ENCODE results near the gene ZNF496. TPM values are rescaled to one million over a fixed set of nuclear protein-coding genes. Genes with fewer than 3 reads are reported as not detected.
A peak's percentile ranks its signal among the peaks of the same experiment; 100 is the strongest.

Gene ZNF496
- total and polyA plus RNA-seq, 2 of the 13 experiments (the other 11 are each of a cell fraction or from before 2014, with no cell fraction given): 14.8 to 18.6 TPM

DNA sequence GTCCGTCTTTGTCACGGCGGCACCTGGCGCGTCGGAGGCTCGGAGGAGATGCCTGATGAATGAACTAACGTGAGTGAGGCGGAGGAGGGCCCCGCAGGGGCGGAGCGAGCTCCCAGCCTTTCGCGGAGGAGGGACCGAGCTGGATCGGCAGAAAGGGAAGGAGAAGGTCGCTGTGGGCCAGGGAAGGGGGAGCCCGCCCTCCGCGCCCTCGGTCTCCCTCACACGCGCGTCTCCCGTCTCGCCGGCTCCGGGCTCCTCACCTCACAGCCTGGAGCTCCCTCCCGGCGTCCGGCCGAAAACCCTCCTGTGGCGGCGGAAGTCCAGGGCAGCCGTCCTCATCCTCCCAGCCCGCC, 519 bp downstream of the ZNF496 start (continued):
- TF ChIP-seq, protein P1, sequence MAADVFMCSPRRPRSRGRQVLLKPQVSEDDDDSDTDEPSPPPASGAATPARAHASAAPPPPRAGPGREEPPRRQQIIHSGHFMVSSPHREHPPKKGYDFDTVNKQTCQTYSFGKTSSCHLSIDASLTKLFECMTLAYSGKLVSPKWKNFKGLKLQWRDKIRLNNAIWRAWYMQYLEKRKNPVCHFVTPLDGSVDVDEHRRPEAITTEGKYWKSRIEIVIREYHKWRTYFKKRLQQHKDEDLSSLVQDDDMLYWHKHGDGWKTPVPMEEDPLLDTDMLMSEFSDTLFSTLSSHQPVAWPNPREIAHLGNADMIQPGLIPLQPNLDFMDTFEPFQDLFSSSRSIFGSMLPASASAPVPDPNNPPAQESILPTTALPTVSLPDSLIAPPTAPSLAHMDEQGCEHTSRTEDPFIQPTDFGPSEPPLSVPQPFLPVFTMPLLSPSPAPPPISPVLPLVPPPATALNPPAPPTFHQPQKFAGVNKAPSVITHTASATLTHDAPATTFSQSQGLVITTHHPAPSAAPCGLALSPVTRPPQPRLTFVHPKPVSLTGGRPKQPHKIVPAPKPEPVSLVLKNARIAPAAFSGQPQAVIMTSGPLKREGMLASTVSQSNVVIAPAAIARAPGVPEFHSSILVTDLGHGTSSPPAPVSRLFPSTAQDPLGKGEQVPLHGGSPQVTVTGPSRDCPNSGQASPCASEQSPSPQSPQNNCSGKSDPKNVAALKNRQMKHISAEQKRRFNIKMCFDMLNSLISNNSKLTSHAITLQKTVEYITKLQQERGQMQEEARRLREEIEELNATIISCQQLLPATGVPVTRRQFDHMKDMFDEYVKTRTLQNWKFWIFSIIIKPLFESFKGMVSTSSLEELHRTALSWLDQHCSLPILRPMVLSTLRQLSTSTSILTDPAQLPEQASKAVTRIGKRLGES (CRISPR knock-in tag; IDR thresholded peaks at IDR 0.05; ENCODE audit: borderline replicate concordance): no peak
- TF ChIP-seq RBM39 (IDR thresholded peaks at IDR 0.05; ENCODE audit: low read depth, low read length, poor library complexity, severe bottlenecking) (no peak), DNMT1 (CRISPR knock-in tag; IDR thresholded peaks at IDR 0.05) (no peak), ZNF672 (CRISPR knock-in tag; IDR thresholded peaks at IDR 0.05) (no peak), NR2F2 (IDR thresholded peaks at IDR 0.05; ENCODE audit: borderline replicate concordance, low read depth) (no peak), FOXA1 (IDR thresholded peaks at IDR 0.05) (no peak), FOXA1 (CRISPR knock-in tag; IDR thresholded peaks at IDR 0.05) (no peak), JUNB (CRISPR knock-in tag; IDR thresholded peaks at IDR 0.05; ENCODE audit: borderline replicate concordance) (no peak), ZFP36L2 (CRISPR knock-in tag; IDR thresholded peaks at IDR 0.05) (no peak), ZNF501 (CRISPR knock-in tag; IDR thresholded peaks at IDR 0.05) (no peak; the same call in 1 of the 2 replicates), NRL (CRISPR knock-in tag; IDR thresholded peaks at IDR 0.05; ENCODE audit: borderline replicate concordance) (no peak), NAIF1 (CRISPR knock-in tag; IDR thresholded peaks at IDR 0.05; ENCODE audit: borderline replicate concordance) (no peak), ZNF775 (CRISPR knock-in tag; IDR thresholded peaks at IDR 0.05; ENCODE audit: borderline replicate concordance) (no peak), ZNF614 (CRISPR knock-in tag; IDR thresholded peaks at IDR 0.05; ENCODE audit: borderline replicate concordance) (0 out of 2 replicates have a peak, but pooled peaks have one; percentile 18), NFKB2 (CRISPR knock-in tag; IDR thresholded peaks at IDR 0.05; ENCODE audit: borderline replicate concordance) (peak; percentile 23; the same call in 1 of the 2 replicates), SRSF4 (IDR thresholded peaks at IDR 0.05; ENCODE audit: low read depth, low read length, poor library complexity, severe bottlenecking) (no peak)
- TF ChIP-seq, protein P2, sequence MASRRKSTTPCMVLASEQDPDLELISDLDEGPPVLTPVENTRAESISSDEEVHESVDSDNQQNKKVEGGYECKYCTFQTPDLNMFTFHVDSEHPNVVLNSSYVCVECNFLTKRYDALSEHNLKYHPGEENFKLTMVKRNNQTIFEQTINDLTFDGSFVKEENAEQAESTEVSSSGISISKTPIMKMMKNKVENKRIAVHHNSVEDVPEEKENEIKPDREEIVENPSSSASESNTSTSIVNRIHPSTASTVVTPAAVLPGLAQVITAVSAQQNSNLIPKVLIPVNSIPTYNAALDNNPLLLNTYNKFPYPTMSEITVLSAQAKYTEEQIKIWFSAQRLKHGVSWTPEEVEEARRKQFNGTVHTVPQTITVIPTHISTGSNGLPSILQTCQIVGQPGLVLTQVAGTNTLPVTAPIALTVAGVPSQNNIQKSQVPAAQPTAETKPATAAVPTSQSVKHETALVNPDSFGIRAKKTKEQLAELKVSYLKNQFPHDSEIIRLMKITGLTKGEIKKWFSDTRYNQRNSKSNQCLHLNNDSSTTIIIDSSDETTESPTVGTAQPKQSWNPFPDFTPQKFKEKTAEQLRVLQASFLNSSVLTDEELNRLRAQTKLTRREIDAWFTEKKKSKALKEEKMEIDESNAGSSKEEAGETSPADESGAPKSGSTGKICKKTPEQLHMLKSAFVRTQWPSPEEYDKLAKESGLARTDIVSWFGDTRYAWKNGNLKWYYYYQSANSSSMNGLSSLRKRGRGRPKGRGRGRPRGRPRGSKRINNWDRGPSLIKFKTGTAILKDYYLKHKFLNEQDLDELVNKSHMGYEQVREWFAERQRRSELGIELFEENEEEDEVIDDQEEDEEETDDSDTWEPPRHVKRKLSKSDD (CRISPR knock-in tag; IDR thresholded peaks at IDR 0.05; ENCODE audit: low read depth): no peak
- TF ChIP-seq, protein P3, sequence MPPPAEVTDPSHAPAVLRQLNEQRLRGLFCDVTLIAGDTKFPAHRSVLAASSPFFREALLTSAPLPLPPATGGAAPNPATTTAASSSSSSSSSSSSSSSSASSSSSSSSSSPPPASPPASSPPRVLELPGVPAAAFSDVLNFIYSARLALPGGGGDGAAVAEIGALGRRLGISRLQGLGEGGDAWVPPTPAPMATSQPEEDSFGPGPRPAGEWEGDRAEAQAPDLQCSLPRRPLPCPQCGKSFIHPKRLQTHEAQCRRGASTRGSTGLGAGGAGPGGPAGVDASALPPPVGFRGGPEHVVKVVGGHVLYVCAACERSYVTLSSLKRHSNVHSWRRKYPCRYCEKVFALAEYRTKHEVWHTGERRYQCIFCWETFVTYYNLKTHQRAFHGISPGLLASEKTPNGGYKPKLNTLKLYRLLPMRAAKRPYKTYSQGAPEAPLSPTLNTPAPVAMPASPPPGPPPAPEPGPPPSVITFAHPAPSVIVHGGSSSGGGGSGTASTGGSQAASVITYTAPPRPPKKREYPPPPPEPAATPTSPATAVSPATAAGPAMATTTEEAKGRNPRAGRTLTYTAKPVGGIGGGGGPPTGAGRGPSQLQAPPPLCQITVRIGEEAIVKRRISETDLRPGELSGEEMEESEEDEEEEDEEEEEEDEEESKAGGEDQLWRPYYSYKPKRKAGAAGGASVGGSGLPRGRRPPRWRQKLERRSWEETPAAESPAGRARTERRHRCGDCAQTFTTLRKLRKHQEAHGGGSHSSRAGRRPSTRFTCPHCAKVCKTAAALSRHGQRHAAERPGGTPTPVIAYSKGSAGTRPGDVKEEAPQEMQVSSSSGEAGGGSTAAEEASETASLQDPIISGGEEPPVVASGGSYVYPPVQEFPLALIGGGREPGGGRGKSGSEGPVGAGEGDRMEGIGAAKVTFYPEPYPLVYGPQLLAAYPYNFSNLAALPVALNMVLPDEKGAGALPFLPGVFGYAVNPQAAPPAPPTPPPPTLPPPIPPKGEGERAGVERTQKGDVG (CRISPR knock-in tag; IDR thresholded peaks at IDR 0.05; ENCODE audit: borderline replicate concordance): no peak
- TF ChIP-seq, protein P4, sequence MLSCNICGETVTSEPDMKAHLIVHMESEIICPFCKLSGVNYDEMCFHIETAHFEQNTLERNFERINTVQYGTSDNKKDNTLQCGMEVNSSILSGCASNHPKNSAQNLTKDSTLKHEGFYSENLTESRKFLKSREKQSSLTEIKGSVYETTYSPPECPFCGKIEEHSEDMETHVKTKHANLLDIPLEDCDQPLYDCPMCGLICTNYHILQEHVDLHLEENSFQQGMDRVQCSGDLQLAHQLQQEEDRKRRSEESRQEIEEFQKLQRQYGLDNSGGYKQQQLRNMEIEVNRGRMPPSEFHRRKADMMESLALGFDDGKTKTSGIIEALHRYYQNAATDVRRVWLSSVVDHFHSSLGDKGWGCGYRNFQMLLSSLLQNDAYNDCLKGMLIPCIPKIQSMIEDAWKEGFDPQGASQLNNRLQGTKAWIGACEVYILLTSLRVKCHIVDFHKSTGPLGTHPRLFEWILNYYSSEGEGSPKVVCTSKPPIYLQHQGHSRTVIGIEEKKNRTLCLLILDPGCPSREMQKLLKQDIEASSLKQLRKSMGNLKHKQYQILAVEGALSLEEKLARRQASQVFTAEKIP (CRISPR knock-in tag; IDR thresholded peaks at IDR 0.05; ENCODE audit: borderline replicate concordance): no peak
